Loucy (cell line): ENCODE measurements around the gene SH3RF1.

ENCODE experiments used
- EZH2phosphoT487 ChIP-seq: fragments of 200-600 bp; IDR thresholded peaks from 2 replicates; pipeline ENCODE4 v1.6.1; 2018; ENCODE audit warnings: antibody characterized with exemption, mild to moderate bottlenecking, moderate library complexity, borderline replicate concordance
- TF ChIP-seq, protein P1 (sequence below): fragments of 200-600 bp; sonication (generic); conservative IDR thresholded peaks from 2 replicates; pipeline ENCODE4 v1.5.1; 2014; ENCODE audit warnings: mild to moderate bottlenecking, antibody characterized with exemption, low read length

DNA sequence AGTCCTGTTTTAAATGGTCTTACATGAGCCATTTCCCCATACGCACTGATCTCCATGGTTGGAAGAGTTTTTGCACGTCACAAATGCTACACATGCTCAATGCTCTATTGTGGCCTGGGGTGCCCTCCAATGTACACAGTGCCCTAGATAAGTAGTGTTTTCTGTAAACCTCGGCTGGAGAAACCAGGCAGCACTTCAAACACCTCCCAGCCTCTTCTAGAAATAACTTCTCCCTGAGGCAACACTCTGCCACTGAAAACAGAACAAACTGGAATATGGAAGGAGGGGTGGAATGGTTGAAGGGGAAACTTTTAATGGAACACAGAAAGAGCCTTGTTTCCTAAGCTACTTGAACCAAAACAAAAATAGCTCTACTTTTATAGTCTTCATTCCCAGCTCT lies 136.8 kb downstream of the SH3RF1 start:
- TF ChIP-seq, protein P1, sequence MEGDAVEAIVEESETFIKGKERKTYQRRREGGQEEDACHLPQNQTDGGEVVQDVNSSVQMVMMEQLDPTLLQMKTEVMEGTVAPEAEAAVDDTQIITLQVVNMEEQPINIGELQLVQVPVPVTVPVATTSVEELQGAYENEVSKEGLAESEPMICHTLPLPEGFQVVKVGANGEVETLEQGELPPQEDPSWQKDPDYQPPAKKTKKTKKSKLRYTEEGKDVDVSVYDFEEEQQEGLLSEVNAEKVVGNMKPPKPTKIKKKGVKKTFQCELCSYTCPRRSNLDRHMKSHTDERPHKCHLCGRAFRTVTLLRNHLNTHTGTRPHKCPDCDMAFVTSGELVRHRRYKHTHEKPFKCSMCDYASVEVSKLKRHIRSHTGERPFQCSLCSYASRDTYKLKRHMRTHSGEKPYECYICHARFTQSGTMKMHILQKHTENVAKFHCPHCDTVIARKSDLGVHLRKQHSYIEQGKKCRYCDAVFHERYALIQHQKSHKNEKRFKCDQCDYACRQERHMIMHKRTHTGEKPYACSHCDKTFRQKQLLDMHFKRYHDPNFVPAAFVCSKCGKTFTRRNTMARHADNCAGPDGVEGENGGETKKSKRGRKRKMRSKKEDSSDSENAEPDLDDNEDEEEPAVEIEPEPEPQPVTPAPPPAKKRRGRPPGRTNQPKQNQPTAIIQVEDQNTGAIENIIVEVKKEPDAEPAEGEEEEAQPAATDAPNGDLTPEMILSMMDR, result no peak
- TF ChIP-seq EZH2phosphoT487, result no peak
